H1 (cell line): ENCODE measurements around the gene VSIR. TPM values are rescaled to one million over a fixed set of nuclear protein-coding genes. Genes with fewer than 3 reads are reported as not detected.

Source experiments
- CTCF ChIA-PET: fragments of 300-600 bp; sonication (Branson Sonifier 250); formaldehyde crosslinking; loops from one replicate; lab custom pipeline; 2021; ENCODE audit not compliant: partially characterized antibody; lab: Charles Lee
- POLR2A ChIA-PET: fragments of 300-600 bp; sonication (Branson Sonifier 250); formaldehyde crosslinking; loops from one replicate; lab custom pipeline; 2021; ENCODE audit warnings: inconsistent platforms; ENCODE audit not compliant: partially characterized antibody; lab: Charles Lee
- DNase-seq, 2 experiments: peaks; one replicate each; pipeline versions ENCODE4 v3.0.0 to v3.0.0-alpha.2; 2010 to 2022; ENCODE audit warnings: low spot score in 2 of 2, low read depth in 1 of 2, mixed read lengths in 1 of 2
- FAIRE-seq: peaks from 2 replicates; lab custom pipeline; 2011; peaks lifted over from hg19 to GRCh38; lab: Jason Lieb, UNC
- H2AFZ ChIP-seq: 2 replicates; pipeline ENCODE4 v1.8.1; 2012; ENCODE audit warnings: low read length, inconsistent platforms
- H2AK5ac ChIP-seq: 2 replicates; pipeline ENCODE4 v1.6.1; 2013; ENCODE audit warnings: low read depth, low read length
- H2BK120ac ChIP-seq: replicated peaks from 2 replicates; pipeline ENCODE3; 2013; ENCODE audit warnings: low read depth, low read length, inconsistent platforms
- H2BK12ac ChIP-seq: 2 replicates; pipeline ENCODE4 v1.6.1; 2013; ENCODE audit warnings: low read depth, low read length
- H2BK15ac ChIP-seq: 2 replicates; pipeline ENCODE4 v1.6.1; 2013; ENCODE audit warnings: low read length
- H2BK20ac ChIP-seq: 2 replicates; pipeline ENCODE4 v1.6.1; 2013; ENCODE audit warnings: low read length
- H2BK5ac ChIP-seq: 2 replicates; pipeline ENCODE4 v1.6.1; 2013; ENCODE audit warnings: low read depth, low read length
- H3K14ac ChIP-seq: 2 replicates; pipeline ENCODE4 v1.6.1; 2013; ENCODE audit warnings: inconsistent platforms; ENCODE audit not compliant: insufficient read length
- H3K18ac ChIP-seq: 2 replicates; pipeline ENCODE4 v1.6.1; 2013; ENCODE audit warnings: low read length; ENCODE audit errors: extremely low read depth
- H3K23ac ChIP-seq: 2 replicates; pipeline ENCODE4 v1.6.1; 2013; ENCODE audit warnings: inconsistent platforms; ENCODE audit not compliant: insufficient read length
- H3K23me2 ChIP-seq: 2 replicates; pipeline ENCODE4 v1.6.1; 2013; ENCODE audit warnings: low read depth, low read length
- H3K27ac ChIP-seq: 2 replicates; pipeline ENCODE4 v1.6.1; 2011; ENCODE audit warnings: low read depth, low read length, inconsistent platforms
- H3K27me3 ChIP-seq, 4 experiments: replicated peaks in 1 of 4; 1 replicate in 1 of 4; 2 replicates in 3 of 4; pipeline versions ENCODE4 v1.6.1 to v1.8.1; 2011 to 2013; ENCODE audit warnings: low read length in 3 of 4, mild to moderate bottlenecking in 3 of 4, inconsistent platforms in 2 of 4, mixed read lengths in 2 of 4, moderate library complexity in 1 of 4; ENCODE audit not compliant: control insufficient read depth in 3 of 4, insufficient read depth in 3 of 4; ENCODE audit errors: extremely low read depth in 1 of 4
- H3K36me3 ChIP-seq, 4 experiments: 2 replicates each; pipeline versions ENCODE4 v1.6.1 to v1.8.1; 2011 to 2013; ENCODE audit warnings: mild to moderate bottlenecking in 4 of 4, low read length in 3 of 4, moderate library complexity in 2 of 4, control low read depth in 1 of 4, inconsistent platforms in 1 of 4; ENCODE audit not compliant: insufficient read depth in 4 of 4, control insufficient read depth in 2 of 4
- H3K4ac ChIP-seq: replicated peaks from 2 replicates; pipeline ENCODE3; 2013; ENCODE audit warnings: low read length, low read depth, mixed read lengths, inconsistent platforms; ENCODE audit not compliant: insufficient read length
- H3K4me1 ChIP-seq, 4 experiments: replicated peaks in 1 of 4; 1 replicate in 1 of 4; 2 replicates in 3 of 4; pipeline versions ENCODE4 v1.6.1 to v1.8.1; 2011 to 2013; ENCODE audit warnings: low read length in 3 of 4, inconsistent platforms in 2 of 4, mixed read lengths in 1 of 4; ENCODE audit not compliant: insufficient read depth in 4 of 4, control insufficient read depth in 3 of 4
- H3K4me2 ChIP-seq, 2 experiments: 2 replicates each; pipeline versions ENCODE4 v1.6.1 to v1.8.1; 2011 to 2013; ENCODE audit warnings: low read depth in 2 of 2, low read length in 2 of 2, control low read depth in 1 of 2, inconsistent platforms in 1 of 2, mild to moderate bottlenecking in 1 of 2; ENCODE audit not compliant: insufficient read depth in 1 of 2
- H3K4me3 ChIP-seq, 4 experiments: fragments of 200-600, 300-600 bp in 1 of 4; sonication (generic), shearing (Covaris generic), sonication (Bioruptor Twin) in 1 of 4; 2 replicates each; pipeline versions ENCODE4 v1.5.1 to v1.8.1; 2011 to 2016; ENCODE audit warnings: low read length in 4 of 4, low read depth in 3 of 4, control low read depth in 2 of 4, inconsistent platforms in 2 of 4, mild to moderate bottlenecking in 2 of 4, mixed read lengths in 1 of 4, moderate library complexity in 1 of 4; ENCODE audit not compliant: insufficient read depth in 2 of 4; ENCODE audit errors: extremely low read depth in 1 of 4
- H3K56ac ChIP-seq: replicated peaks from 2 replicates; pipeline ENCODE3; 2013; ENCODE audit warnings: low read depth, mild to moderate bottlenecking, mixed read lengths, low read length, inconsistent platforms; ENCODE audit not compliant: insufficient read length
- H3K79me1 ChIP-seq: 2 replicates; pipeline ENCODE4 v1.6.1; 2013; ENCODE audit warnings: low read depth, low read length, control low read depth
- H3K79me2 ChIP-seq, 2 experiments: 2 replicates each; pipeline versions ENCODE4 v1.6.1 to v1.8.1; 2012 to 2013; ENCODE audit warnings: low read length in 2 of 2, mild to moderate bottlenecking in 2 of 2, inconsistent platforms in 1 of 2; ENCODE audit not compliant: insufficient read depth in 2 of 2, control insufficient read depth in 1 of 2
- H3K9ac ChIP-seq, 4 experiments: replicated peaks in 1 of 4; 1 replicate in 1 of 4; 2 replicates in 3 of 4; pipeline versions ENCODE4 v1.6.1 to v1.8.1; 2011 to 2013; ENCODE audit warnings: low read depth in 3 of 4, low read length in 3 of 4, control low read depth in 2 of 4, mild to moderate bottlenecking in 2 of 4, moderate library complexity in 2 of 4, inconsistent platforms in 1 of 4; ENCODE audit errors: extremely low read depth in 1 of 4
- H3K9me3 ChIP-seq, 2 experiments: 2 replicates each; pipeline versions ENCODE4 v1.6.1 to v1.8.1; 2012 to 2013; ENCODE audit warnings: mild to moderate bottlenecking in 2 of 2, moderate library complexity in 2 of 2, control low read depth in 1 of 2, inconsistent platforms in 1 of 2, low read depth in 1 of 2, low read length in 1 of 2, mixed read lengths in 1 of 2; ENCODE audit not compliant: insufficient read depth in 2 of 2
- H4K20me1 ChIP-seq, 2 experiments: replicated peaks in 1 of 2; 2 replicates each; pipeline versions ENCODE3 to v1.8.1; 2011 to 2013; ENCODE audit warnings: inconsistent platforms in 2 of 2, low read length in 2 of 2, mild to moderate bottlenecking in 1 of 2; ENCODE audit not compliant: insufficient read depth in 2 of 2, control insufficient read depth in 1 of 2
- H4K5ac ChIP-seq: 2 replicates; pipeline ENCODE4 v1.6.1; 2013; ENCODE audit warnings: low read length, low read depth, mixed read lengths, inconsistent platforms; ENCODE audit not compliant: insufficient read length
- H4K8ac ChIP-seq: 2 replicates; pipeline ENCODE4 v1.8.0; 2013; ENCODE audit warnings: mild to moderate bottlenecking, moderate library complexity, low read length, inconsistent platforms; ENCODE audit not compliant: insufficient read depth; ENCODE audit errors: extremely low read depth
- H4K91ac ChIP-seq: replicated peaks from 2 replicates; pipeline ENCODE3; 2013; ENCODE audit warnings: low read length, mixed read lengths, inconsistent platforms; ENCODE audit not compliant: insufficient read length
- HDAC6 ChIP-seq: IDR thresholded peaks from one replicate; pipeline ENCODE4 v1.7.1; 2012; ENCODE audit warnings: low read depth, mild to moderate bottlenecking, inconsistent platforms, low read length, moderate library complexity
- JUN ChIP-seq: IDR thresholded peaks from 2 replicates; pipeline ENCODE4 v1.6.1; 2011; ENCODE audit warnings: low read depth, mild to moderate bottlenecking, improper control_type of control experiment, low read length
- KDM4A ChIP-seq: IDR thresholded peaks from one replicate; pipeline ENCODE4 v1.7.1; 2012; ENCODE audit warnings: low read depth, mild to moderate bottlenecking, moderate library complexity, low read length, inconsistent platforms; ENCODE audit not compliant: severe bottlenecking
- POLR2A ChIP-seq, 2 experiments: IDR thresholded peaks; 1 replicate in 1 of 2; 2 replicates in 1 of 2; pipeline ENCODE4 v1.6.1; 2011; ENCODE audit warnings: low read depth in 2 of 2, low read length in 2 of 2, mild to moderate bottlenecking in 2 of 2; ENCODE audit errors: control extremely low read depth in 1 of 2
- POLR2AphosphoS5 ChIP-seq: IDR thresholded peaks from 2 replicates; pipeline ENCODE4 v1.6.1; 2011; ENCODE audit warnings: low read depth, low read length
- RFX5 ChIP-seq: IDR thresholded peaks from 2 replicates; pipeline ENCODE4 v1.6.1; 2011; ENCODE audit warnings: low read depth, low read length, improper control_type of control experiment, borderline replicate concordance
- SP2 ChIP-seq: IDR thresholded peaks from 2 replicates; pipeline ENCODE4 v1.6.1; 2012; ENCODE audit warnings: mild to moderate bottlenecking, low read length, inconsistent platforms
- WGBS, 2 experiments: shearing (Covaris generic) in 1 of 2; methylation state at CpG; one replicate each; pipeline versions ENCODE4 v1.1.6 to v1.1.7; 2013 to 2015; ENCODE audit warnings: low lambda C conversion rate in 2 of 2, mixed read lengths in 2 of 2, inconsistent platforms in 1 of 2, low coverage in 1 of 2, missing lambda C conversion rate in 1 of 2; ENCODE audit not compliant: insufficient replicate concordance in 2 of 2, insufficient coverage in 1 of 2, insufficient read length in 1 of 2; ENCODE audit errors: extremely low coverage in 1 of 2, missing lambda C conversion rate in 1 of 2; 5-methylcytosine and 5-hydroxymethylcytosine counted together
- polyA plus RNA-seq, 7 experiments: library from polyadenylated mRNA; depleted of rRNA in 3 of 7; stranded (reverse) in 5 of 7; unstranded in 2 of 7; fragments of >200 nt in 5 of 7; fragments of 200-250 nt in 2 of 7; gene quantifications; 1 replicate in 5 of 7; 2 replicates in 1 of 7; 4 replicates in 1 of 7; pipeline versions ENCODE4 v1.2.1 to v1.2.3, GENCODE V29; 2011 to 2013; ENCODE audit warnings: missing spikeins in 2 of 7, mixed read lengths in 2 of 7
- total RNA-seq: library from RNA; stranded (reverse); fragmentation: NEBNext Ultra II Directional; extraction: Animal tissue kit (Norgen Biotek cat#: 25700); gene quantifications from 2 replicates; pipeline ENCODE4 v1.2.1, GENCODE V29; 2021

VSIR gene
- total and polyA plus RNA-seq, 2 of the 8 experiments (the other 6 are each of a cell fraction or from before 2014, with no cell fraction given): 0.33 TPM; not detected in 1

- Histone ChIP-seq H3K4me3 (no peak overlapping the region), H3K4me2 (no peak overlapping the region), H3K27ac (no peak overlapping the region), H2AK5ac (no peak overlapping the region), H4K8ac (no peak overlapping the region), H2AFZ (no peak overlapping the region), H3K56ac (no peak overlapping the region), H3K4ac (no peak overlapping the region), H4K91ac (no peak overlapping the region), H4K5ac (no peak overlapping the region), H3K23me2 (no peaks in the 10 kb centered on the region), H2BK120ac (no peak overlapping the region), H3K27me3 (no peaks in the 10 kb centered on the region; a peak in 1 of 7 replicates), H2BK15ac (no peak overlapping the region; the same call in 1 of the 2 replicates), H3K18ac (no peak overlapping the region), H3K23ac (no peak overlapping the region), H3K14ac (no peak overlapping the region), H3K4me1 (peaks cover 0 to 6% (median under 1%) of the 10 kb centered on the region in 4 experiments; a peak in 3 of 7 replicates), H3K9me3 (no peaks in the 10 kb centered on the region), H2BK5ac (no peak overlapping the region), H3K79me2 (no peaks in the 10 kb centered on the region), H4K20me1 (no peaks in the 10 kb centered on the region), H3K9ac (no peak overlapping the region), H3K36me3 (no peaks in the 10 kb centered on the region), H2BK12ac (no peak overlapping the region), H3K79me1 (no peaks in the 10 kb centered on the region), H2BK20ac (no peak overlapping the region)
- DNase-seq (no peak), FAIRE-seq (no peak)
- WGBS, 2 experiments: 81% methylated on average over 4 of the region's 4 CpGs; no CpG with 5 or more reads in 1 of the 2 experiments
- TF ChIP-seq RFX5 (no peak), KDM4A (no peak), HDAC6 (no peak), JUN (no peak), SP2 (no peak), POLR2A (IDR thresholded peaks at IDR 0.05; ENCODE audit: control extremely low read depth in 1 of 2, low read depth in 2 of 2, low read length in 2 of 2) (no peak), POLR2AphosphoS5 (no peak)
- POLR2A ChIA-PET: no interaction called here
- CTCF ChIA-PET: interaction anchor here (0.7 to 7.2 kb wide), 10 partner anchors 7 to 508 kb away, joined by 3 to 65 read pairs (median 4); partner anchors contain the start of gene VSIR
These were observed 59.3 kb downstream of the VSIR start for GRCh38 chr10:71714031-71714410.
